HG02884 (cell line): ENCODE data around the gene NGF.

ENCODE experiments used
- ATAC-seq: cut with Tn5 transposase; IDR thresholded peaks from one replicate; pipeline ENCODE4 v1.9.1; 2021; ENCODE audit warnings: mild to moderate bottlenecking, moderate library complexity; ENCODE audit not compliant: unreplicated experiment

NGF gene

DNA sequence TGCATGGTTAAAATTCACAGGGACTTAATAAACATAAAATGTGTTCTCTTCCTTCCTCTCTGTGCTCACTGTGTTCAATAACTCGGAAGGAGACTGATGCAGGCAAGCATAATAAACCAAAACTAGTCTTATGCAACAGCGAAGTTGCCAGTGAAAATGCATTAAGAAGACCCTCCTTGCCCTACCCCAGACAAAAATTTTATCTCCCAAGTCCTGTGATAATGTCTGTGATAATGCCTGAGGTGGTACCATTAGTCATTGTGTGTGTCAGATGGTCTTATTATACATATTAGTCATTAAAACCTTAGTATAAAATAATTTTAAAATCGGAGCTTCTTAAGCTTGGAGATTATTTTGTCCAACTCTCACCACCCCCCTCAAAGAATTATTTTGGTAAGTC is 97.8 kb downstream of the NGF start:
- no peak for ATAC-seq

DNA sequence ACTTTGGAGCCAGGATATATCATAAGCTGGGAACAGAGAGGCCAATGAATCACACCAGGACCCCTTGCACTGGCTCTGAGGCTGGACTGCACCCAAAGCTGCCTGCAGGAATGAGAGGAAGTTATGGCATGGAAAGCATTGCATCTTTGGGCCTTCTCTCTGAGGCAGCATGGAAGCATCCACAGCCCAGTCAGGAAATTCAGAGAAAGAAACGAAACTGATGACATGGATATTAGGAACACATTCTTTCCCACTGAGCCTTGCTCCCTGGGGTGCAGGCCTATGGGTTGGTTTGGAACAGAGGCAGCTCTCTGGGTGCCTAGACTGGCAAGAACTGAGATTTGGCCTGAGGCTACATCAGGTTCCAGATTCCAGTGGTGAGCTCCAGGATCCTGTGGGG is 98.6 kb downstream of the NGF start:
- ATAC-seq, result no peak

DNA sequence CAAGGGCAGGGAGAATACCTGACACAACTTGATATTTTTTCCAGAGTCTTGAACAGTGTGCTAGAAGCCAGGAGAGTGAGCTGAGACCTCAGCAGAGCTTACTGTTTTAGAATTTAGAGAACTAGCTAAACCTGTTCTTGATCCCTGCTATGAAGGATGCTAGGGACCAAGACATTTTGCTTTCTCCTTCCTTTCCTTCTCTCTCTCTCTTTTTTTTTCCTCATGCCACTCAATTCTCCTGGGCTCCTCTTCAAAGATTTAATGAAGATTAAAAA is 99.0 kb downstream of the NGF start:
- ATAC-seq, result no peak

DNA sequence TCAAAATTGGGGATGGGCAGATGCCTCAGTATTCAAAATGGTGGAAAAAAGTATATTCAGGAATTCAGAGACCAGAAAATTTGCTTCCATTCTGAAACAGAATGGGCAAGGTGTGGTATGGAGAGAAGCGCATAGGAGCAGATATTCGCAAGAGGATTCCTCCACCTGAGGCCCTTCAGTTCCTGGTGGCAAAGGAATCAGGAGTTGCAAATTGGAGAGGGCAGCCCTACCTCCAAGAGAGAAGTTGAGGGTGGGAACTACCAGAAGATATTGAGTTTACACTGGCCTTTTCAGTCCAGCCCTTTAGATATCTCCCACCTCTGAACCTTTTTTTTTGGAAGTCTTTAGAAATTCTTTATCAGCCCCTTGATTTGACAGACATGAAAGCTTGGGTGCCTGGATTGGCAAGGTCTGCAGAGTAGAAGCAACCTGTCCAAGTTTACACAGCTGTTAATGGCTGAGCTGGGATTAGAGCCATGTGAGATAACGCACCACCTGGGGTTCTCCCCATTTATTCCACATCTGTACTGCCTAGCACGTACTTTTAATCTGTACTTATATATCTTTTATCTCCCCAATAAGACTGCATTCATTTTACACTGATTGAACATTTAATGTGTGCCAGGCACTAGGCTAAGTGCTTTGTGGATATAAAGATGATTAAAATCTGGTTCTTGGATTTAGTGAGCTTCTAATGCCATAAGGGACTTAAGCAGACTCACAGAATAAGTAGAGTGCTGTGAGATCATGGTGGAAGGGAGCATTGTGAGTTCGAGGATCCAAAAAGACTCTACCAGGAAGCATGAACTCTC is 99.5 kb downstream of the NGF start:
- ATAC-seq, result no peak

DNA sequence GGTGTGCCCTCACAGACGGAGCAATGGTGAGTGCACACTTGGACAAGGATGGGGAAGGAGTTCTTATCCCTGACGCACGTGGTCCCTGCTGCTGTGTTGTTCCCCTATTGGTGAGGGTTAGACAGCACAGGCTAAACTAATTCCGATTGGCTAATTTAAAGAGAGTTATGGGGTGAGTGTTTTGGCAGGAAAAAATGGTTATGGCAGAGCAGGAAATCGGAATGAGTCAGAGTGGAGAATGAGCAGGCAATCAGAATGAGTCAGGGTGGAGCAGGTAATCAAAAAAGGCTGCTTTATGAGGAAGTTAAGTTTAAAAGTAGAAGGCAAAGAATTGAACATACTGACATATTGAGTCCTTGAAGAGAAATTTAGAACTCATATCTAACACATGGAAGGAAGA is 100.5 kb downstream of the NGF start:
- no peak for ATAC-seq

DNA sequence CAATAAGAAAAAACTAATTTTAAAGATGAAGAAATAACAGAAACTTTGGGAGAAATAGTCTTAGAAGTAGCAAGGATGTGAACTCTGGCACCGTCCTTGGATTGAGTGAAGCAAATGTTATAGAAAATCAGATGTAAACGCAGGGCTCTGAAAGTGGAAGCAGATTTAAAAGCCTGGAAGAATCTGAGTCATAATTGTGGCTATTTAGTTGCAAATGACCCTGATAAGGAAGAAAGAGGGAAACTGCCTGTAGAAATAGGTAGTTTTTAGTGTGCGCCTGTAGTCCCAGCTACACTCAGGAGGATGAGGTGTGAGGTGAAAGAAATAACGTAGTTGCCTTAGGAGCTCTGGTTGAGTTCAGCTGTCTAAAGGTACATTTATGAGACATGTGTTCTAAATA is 101.0 kb downstream of the NGF start:
- ATAC-seq, result no peak
